ENCODE measurements around the gene DDX11.
"Not testable (repeated sequence)": the region's sequence is repeated elsewhere in the genome, so short reads cannot be mapped to it uniquely, and the experiment has no call there.

DDX11 gene

GRCh38 chr12:31127209-31127848, 53.7 kb downstream of the DDX11 start:
- DNase-seq = not testable (repeated sequence)

GRCh38 chr12:31136581-31136980, 62.9 kb downstream of the DDX11 start:
- DNase-seq = not testable (repeated sequence)

GRCh38 chr12:31144768-31145167, 71.1 kb downstream of the DDX11 start:
- not testable (repeated sequence) for DNase-seq

GRCh38 chr12:31145296-31145695, 71.6 kb downstream of the DDX11 start:
- DNase-seq = not testable (repeated sequence)

GRCh38 chr12:31147415-31147814, 73.8 kb downstream of the DDX11 start:
- not testable (repeated sequence) for DNase-seq

- not testable (repeated sequence) for DNase-seq
These were observed 77.1 kb downstream of the DDX11 start for GRCh38 chr12:31150766-31151165.
